T47D (cell line): Measurements from ENCODE around the gene GATB.

ENCODE experiments used
- DNase-seq, 2 experiments: peaks; one replicate each; pipeline versions ENCODE4 v3.0.0 to v3.0.0-alpha.2; 2011 to 2012; ENCODE audit warnings: low read depth in 1 of 2, low spot score in 1 of 2
- JUND ChIP-seq: IDR thresholded peaks from 2 replicates; pipeline ENCODE4 v1.6.1; 2012; ENCODE audit warnings: low read depth
- in situ Hi-C: cut with HindIII; loops from 2 replicates; pipeline ENCODE4 v1.10.0; 2016; ENCODE audit warnings: low sequenced_read_pairs, low pct_unique_long_range_greater_than_20kb

GATB gene

GRCh38 chr4:151781026-151781425 lies 20.2 kb upstream of the GATB start:
- in situ Hi-C loops, result no loop called here
- TF ChIP-seq JUND, result no peak
- no peak for DNase-seq

GRCh38 chr4:151777471-151777870 lies 16.7 kb upstream of the GATB start:
- no peak for TF ChIP-seq JUND
- in situ Hi-C loops, result no loop called here
- DNase-seq, result no peak

- DNase-seq, result no peak
- TF ChIP-seq JUND, result no peak
- in situ Hi-C loops, result no loop called here
These were observed 13.5 kb upstream of the GATB start for GRCh38 chr4:151774324-151774723.

- no peak for DNase-seq
- in situ Hi-C loops, result no loop called here
- no peak for TF ChIP-seq JUND
These were observed 11.5 kb upstream of the GATB start for GRCh38 chr4:151772274-151772673.

- in situ Hi-C loops, result no loop called here
- no peak for TF ChIP-seq JUND
- no peak for DNase-seq
These were observed 10.9 kb upstream of the GATB start for GRCh38 chr4:151771664-151772063.

- DNase-seq, result no peak
- in situ Hi-C loops, result no loop called here
- no peak for TF ChIP-seq JUND
These were observed 9.3 kb upstream of the GATB start for GRCh38 chr4:151770154-151770553.

- TF ChIP-seq JUND, result no peak
- in situ Hi-C loops, result no loop called here
- no peak for DNase-seq
These were observed 8.0 kb upstream of the GATB start for GRCh38 chr4:151768835-151769234.

GRCh38 chr4:151766691-151767090 lies 5.9 kb upstream of the GATB start:
- TF ChIP-seq JUND, result no peak
- DNase-seq, result peak in 1 of 2 experiments; percentile 10

GRCh38 chr4:151760002-151760401 lies 805 bp downstream of the GATB start:
- in situ Hi-C loops, result no loop called here
- DNase-seq, result no peak
- no peak for TF ChIP-seq JUND

More at GRCh38 chr4:151766691-151767090, 5.9 kb upstream of the GATB start:
- in situ Hi-C loops, result no loop called here

GRCh38 chr4:151753056-151753455 lies 7.8 kb downstream of the GATB start:
- in situ Hi-C loops, result no loop called here
- no peak for TF ChIP-seq JUND
- no peak for DNase-seq

- no peak for DNase-seq
- in situ Hi-C loops, result no loop called here
- no peak for TF ChIP-seq JUND
These were observed 10.7 kb downstream of the GATB start for GRCh38 chr4:151750156-151750555.

- no peak for DNase-seq
- no peak for TF ChIP-seq JUND
- in situ Hi-C loops, result no loop called here
These were observed 15.2 kb downstream of the GATB start for GRCh38 chr4:151745481-151746231.

- no peak for DNase-seq
- in situ Hi-C loops, result no loop called here
- TF ChIP-seq JUND, result no peak
These were observed 16.2 kb downstream of the GATB start for GRCh38 chr4:151744614-151745013.

- TF ChIP-seq JUND, result no peak
- in situ Hi-C loops, result no loop called here
- no peak for DNase-seq
These were observed 16.9 kb downstream of the GATB start for GRCh38 chr4:151743894-151744293.
